Measurements from ENCODE around the gene PDE4A. TPM values are rescaled to one million over a fixed set of nuclear protein-coding genes. Genes with fewer than 3 reads are reported as not detected.

Gene PDE4A
- total RNA-seq, 4 donors from 2014 or later, result 9.0 to 15.9 (median 13.1) TPM

- no peak overlapping the region for H3K4me3 ChIP-seq
- H3K27me3 ChIP-seq, result peaks cover 39% of the 10 kb centered on the region
- intact Hi-C loops (cut with DNase I; ENCODE audit: low total_unique reads) (no loop called here), in situ Hi-C loops (cut with MboI; ENCODE audit: low pct_ligation_motif_present in 1 of 4, low pct_unique_long_range_greater_than_20kb in 1 of 4, low sequenced_read_pairs in 3 of 4) (no loop called here)
- peaks cover 17 to 42% (median 36%) of the 10 kb centered on the region in 4 donors for H3K4me1 ChIP-seq
- DNase-seq, result no peak
- 35 to 58% methylated on average over 5 of the region's 5 CpGs for WGBS, 2 donors (ENCODE audit: low coverage in 1 of 2)
- no peaks in the 10 kb centered on the region for H3K36me3 ChIP-seq
- TF ChIP-seq EP300 (IDR thresholded peaks at IDR 0.05; ENCODE audit: low read depth) (no peak), POLR2A (IDR thresholded peaks at IDR 0.05) (no peak)
- H3K9me3 ChIP-seq, result no peaks in the 10 kb centered on the region
- H3K27ac ChIP-seq, result peak overlapping the region in 1 of 4 donors; percentile 23
These were observed 8.7 kb downstream of the PDE4A start for GRCh38 chr19:10428996-10429381.

GRCh38 chr19:10430505-10431253 lies 10.3 kb downstream of the PDE4A start:
- intact Hi-C loops (cut with DNase I; ENCODE audit: low total_unique reads) (no loop called here), in situ Hi-C loops (cut with MboI; ENCODE audit: low pct_ligation_motif_present in 1 of 4, low pct_unique_long_range_greater_than_20kb in 1 of 4, low sequenced_read_pairs in 3 of 4) (no loop called here)
- H3K4me1 ChIP-seq, result peaks cover 11 to 25% (median 22%) of the 10 kb centered on the region in 4 donors
- no peaks in the 10 kb centered on the region for H3K9me3 ChIP-seq
- no peaks in the 10 kb centered on the region for H3K36me3 ChIP-seq
- peak; percentile 77 for DNase-seq
- TF ChIP-seq POLR2AphosphoS5 (IDR thresholded peaks at IDR 0.05), result peak in 1 of 3 donors; percentile 15
- no peak for TF ChIP-seq EP300 (IDR thresholded peaks at IDR 0.05; ENCODE audit: low read depth)
- peak; percentile 29 for TF ChIP-seq POLR2A (IDR thresholded peaks at IDR 0.05)
- peak overlapping the region; percentile 57 to 77 (median 62) for H3K4me3 ChIP-seq
- H3K27me3 ChIP-seq, result peaks cover 23% of the 10 kb centered on the region
- H3K27ac ChIP-seq, result peak overlapping the region; percentile 69 to 81 (median 76)
- WGBS, 2 donors (ENCODE audit: low coverage in 1 of 2), result 6% methylated on average over 25 of the region's 75 CpGs; no CpG with 5 or more reads in 1 of the 2 donors

- Histone ChIP-seq H3K4me3 (peak overlapping the region; percentile 57 to 77 (median 62)), H3K27ac (peak overlapping the region; percentile 69 to 81 (median 76)), H3K4me1 (peaks cover 11 to 25% (median 22%) of the 10 kb centered on the region in 4 donors), H3K9me3 (no peaks in the 10 kb centered on the region), H3K36me3 (no peaks in the 10 kb centered on the region), H3K27me3 (peaks cover 18% of the 10 kb centered on the region)
- in situ Hi-C loops (cut with MboI; ENCODE audit: low pct_ligation_motif_present in 1 of 4, low pct_unique_long_range_greater_than_20kb in 1 of 4, low sequenced_read_pairs in 3 of 4), result no loop called here
- intact Hi-C loops (cut with DNase I; ENCODE audit: low total_unique reads), result no loop called here
- TF ChIP-seq, protein P1, sequence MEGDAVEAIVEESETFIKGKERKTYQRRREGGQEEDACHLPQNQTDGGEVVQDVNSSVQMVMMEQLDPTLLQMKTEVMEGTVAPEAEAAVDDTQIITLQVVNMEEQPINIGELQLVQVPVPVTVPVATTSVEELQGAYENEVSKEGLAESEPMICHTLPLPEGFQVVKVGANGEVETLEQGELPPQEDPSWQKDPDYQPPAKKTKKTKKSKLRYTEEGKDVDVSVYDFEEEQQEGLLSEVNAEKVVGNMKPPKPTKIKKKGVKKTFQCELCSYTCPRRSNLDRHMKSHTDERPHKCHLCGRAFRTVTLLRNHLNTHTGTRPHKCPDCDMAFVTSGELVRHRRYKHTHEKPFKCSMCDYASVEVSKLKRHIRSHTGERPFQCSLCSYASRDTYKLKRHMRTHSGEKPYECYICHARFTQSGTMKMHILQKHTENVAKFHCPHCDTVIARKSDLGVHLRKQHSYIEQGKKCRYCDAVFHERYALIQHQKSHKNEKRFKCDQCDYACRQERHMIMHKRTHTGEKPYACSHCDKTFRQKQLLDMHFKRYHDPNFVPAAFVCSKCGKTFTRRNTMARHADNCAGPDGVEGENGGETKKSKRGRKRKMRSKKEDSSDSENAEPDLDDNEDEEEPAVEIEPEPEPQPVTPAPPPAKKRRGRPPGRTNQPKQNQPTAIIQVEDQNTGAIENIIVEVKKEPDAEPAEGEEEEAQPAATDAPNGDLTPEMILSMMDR (IDR thresholded peaks at IDR 0.05), result peak in 4 of 5 experiments; percentile 12 to 40 (median 25)
- TF ChIP-seq POLR2A (IDR thresholded peaks at IDR 0.05) (no peak), POLR2AphosphoS5 (IDR thresholded peaks at IDR 0.05) (peak in 1 of 3 donors; percentile 41), EP300 (IDR thresholded peaks at IDR 0.05; ENCODE audit: low read depth) (no peak)
- DNase-seq, result peak; percentile 61
- 6% methylated on average over 25 of the region's 25 CpGs; no CpG with 5 or more reads in 1 of the 2 donors for whole genome bisulfite sequencing, 2 donors (ENCODE audit: low coverage in 1 of 2)
These were observed 11.1 kb downstream of the PDE4A start for GRCh38 chr19:10431254-10431942.

- in situ Hi-C loops (cut with MboI; ENCODE audit: low pct_ligation_motif_present in 1 of 4, low pct_unique_long_range_greater_than_20kb in 1 of 4, low sequenced_read_pairs in 3 of 4) (no loop called here), intact Hi-C loops (cut with DNase I; ENCODE audit: low total_unique reads) (no loop called here)
- H3K4me3 ChIP-seq, result peak overlapping the region; percentile 57 to 77 (median 62)
- no peaks in the 10 kb centered on the region for H3K9me3 ChIP-seq
- peaks cover 11 to 25% (median 22%) of the 10 kb centered on the region in 4 donors for H3K4me1 ChIP-seq
- peak; percentile 86 for DNase-seq
- H3K27me3 ChIP-seq, result peaks cover 10% of the 10 kb centered on the region
- no peaks in the 10 kb centered on the region for H3K36me3 ChIP-seq
- WGBS, 2 donors (ENCODE audit: low coverage in 1 of 2), result 1% methylated on average over 25 of the region's 64 CpGs; no CpG with 5 or more reads in 1 of the 2 donors
- TF ChIP-seq EP300 (IDR thresholded peaks at IDR 0.05; ENCODE audit: low read depth) (no peak), POLR2A (IDR thresholded peaks at IDR 0.05) (peak; percentile 32)
- TF ChIP-seq, protein P1 (IDR thresholded peaks at IDR 0.05), result no peak
- H3K27ac ChIP-seq, result peak overlapping the region; percentile 69 to 81 (median 76)
These were observed 11.8 kb downstream of the PDE4A start for GRCh38 chr19:10431943-10432735.

Data from transverse colon (tissue), 4 donors.